ENCODE results near the gene KDM4B.

The KDM4B gene

DNA sequence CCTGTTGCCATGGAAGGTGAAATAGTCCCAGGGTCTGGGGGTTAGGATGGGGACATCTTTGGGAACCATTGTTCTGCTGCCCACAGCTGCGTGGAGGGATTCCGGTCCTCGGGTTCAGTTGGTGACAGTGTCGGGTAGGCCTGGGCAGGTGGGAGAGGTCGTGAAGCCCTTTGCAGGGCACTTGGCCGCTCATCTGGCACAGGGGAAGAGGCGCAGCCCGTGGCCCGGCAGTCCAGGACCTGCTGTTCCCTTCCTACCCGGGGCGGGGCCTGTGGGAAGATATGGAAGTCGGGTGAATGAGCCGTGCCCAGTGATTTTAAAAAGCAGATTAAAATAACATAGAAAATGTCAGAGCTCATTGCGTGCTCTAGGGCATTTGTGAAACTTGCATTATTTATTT lies 44.8 kb downstream of the KDM4B start:
- no peak for DNase-seq (ENCODE audit: low spot score)

DNA sequence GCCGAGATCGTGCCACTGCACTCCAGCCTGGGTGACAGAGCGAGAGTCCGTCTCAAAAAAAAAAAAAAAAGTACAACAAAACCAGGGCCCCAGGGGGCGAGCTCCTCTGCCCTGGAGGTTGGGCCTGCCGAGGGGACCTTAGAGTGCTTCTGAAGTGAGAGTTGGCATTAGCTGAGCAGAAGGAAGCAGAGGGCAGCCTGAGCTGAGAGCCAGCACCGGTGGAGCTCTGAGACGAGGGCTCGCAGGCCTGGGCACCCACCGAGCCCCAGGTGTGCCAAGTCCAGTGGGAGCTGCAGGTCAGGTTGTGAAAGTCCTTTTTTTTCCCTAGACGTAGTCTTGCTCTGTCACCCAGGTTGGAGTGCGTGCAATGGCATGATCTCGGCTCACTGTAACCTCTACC lies 46.0 kb downstream of the KDM4B start:
- DNase-seq (ENCODE audit: low spot score) = no peak

DNA sequence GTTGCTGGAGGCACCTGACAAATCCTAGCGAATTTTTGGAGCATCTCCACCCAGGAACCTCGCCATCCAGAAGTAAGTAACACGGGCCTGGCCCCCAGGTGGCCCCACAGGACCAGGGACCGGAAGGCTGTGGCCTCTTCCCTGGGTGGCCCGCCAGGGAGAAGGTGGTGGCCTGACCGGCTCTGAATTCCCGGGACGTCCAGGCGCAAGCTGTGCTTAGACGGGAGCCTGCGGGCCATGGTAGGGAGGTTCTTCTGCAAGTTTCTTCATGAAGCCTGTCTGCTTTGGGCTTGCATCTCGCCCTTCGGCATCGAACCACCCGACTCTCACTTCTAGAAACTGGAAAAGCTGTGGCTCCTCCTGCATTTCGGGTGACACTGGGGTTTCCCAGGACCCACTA lies 47.4 kb downstream of the KDM4B start:
- no peak for DNase-seq (ENCODE audit: low spot score)

DNA sequence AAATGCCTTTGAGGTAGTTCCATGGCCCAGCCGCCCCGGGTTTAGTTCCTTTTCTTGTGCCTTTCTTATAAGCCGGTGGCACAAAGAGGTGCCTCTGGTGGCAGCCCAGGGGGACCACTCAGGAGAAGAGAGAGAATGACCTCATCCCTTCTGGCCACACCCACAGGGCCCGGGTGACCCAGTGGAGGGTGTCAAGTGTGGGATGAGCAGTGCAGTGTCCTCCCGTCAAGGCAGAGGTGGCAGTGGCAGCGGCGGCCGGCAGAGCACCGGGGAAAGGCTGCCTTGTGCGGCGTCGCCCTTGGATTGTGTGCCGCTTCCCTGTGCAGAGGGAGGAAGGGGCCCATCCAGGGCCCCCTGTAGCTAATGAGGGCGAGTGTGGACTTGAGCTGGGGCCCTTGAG lies 47.9 kb downstream of the KDM4B start:
- DNase-seq (ENCODE audit: low spot score) = no peak

DNA sequence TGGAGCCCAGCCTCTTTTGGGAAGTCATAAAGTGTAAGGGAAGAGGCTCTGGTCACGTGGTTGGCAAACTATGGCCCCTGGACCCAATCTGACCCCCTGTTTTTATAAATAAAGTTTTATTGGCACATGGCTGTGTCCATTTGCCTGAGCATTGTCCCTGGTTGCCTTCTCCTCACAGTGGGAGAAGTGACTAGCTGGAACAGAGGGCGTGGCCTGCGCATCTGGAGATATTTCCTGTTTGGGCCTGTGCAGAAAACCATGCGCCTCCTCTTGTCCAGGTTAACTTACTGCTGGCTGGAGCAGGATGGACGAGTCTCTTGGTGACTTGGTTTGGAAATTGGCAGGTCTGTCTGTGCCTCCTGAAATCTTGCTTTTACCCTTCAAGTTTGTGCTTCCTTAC lies 48.3 kb downstream of the KDM4B start:
- no peak for DNase-seq (ENCODE audit: low spot score)

DNA sequence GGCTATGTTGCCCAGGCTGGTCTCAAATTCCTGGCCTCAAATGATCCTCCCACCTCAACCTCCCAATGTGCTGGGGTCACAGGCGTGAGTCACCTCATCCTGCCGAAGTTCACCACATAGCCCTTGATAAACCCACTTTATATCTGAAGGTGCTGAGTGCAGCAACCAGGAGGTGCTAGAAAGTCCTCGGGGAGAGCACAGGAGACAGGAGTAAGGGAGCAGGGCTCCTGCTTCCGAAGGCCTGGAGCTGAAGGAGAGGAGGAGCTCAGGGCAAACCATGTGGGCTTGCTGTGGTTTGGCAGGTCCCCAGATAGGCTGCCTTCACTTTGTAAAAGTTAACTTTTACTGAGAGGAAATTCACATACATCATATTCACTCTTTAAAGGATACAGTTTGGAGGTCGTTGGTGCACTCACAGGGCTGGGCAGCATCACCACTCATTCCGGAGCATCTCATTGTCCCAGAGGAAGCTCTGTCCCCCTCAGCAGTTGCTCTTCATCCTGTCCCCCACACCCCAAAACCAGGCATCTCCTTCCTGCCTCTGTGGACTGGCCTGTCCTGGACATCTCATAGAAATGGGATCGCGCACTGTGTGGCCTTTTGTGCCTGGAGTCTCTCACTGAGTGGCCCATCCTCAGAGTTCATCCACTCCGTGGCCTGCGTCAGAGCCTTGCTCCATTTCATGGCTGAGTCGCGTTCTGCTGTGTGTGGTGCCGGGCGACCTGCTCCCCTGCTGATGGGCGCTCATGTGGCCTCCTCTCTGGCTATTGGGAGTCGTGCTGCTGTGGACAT lies 49.5 kb downstream of the KDM4B start:
- DNase-seq (ENCODE audit: low spot score) = no peak

DNA sequence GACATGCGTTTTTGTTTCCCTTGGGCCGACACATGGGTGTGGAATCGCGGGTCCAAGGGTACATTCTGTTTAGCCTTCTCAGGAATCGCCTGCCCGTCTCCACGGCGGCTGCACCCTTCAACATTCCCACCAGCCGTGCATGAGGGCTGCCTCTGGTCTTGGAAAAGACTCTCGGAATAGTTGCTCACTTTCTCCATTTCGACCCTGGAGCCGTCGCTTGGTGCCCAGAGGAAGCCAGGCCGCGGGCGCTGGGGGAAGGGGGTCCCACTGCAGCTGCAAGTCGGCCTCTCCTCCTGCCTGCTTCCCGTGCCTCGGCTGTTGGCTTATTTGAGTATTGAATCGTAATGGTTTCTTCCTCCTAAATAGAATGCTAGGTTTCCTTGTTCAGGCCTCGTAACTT lies 51.5 kb downstream of the KDM4B start:
- DNase-seq (ENCODE audit: low spot score) = no peak

DNA sequence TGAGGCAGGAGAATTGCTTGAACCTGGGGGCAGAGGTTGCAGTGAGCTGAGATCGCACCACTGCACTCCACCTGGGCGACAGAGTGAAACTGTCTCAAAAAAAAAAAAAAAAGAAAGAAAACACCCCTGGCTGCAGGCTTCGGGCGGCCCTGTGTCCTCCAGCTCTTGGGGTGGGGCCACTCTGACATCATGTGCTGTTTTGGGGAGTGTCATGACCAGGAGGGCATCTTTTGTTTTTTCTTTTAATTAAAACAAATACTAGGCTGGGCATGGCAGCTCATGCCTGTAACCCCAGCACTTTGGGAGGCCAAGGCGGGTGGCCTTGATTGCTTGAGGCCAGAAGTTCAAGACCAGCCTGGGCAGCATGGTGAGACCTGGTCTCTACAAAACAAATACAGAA lies 52.1 kb downstream of the KDM4B start:
- DNase-seq (ENCODE audit: low spot score) = no peak

DNA sequence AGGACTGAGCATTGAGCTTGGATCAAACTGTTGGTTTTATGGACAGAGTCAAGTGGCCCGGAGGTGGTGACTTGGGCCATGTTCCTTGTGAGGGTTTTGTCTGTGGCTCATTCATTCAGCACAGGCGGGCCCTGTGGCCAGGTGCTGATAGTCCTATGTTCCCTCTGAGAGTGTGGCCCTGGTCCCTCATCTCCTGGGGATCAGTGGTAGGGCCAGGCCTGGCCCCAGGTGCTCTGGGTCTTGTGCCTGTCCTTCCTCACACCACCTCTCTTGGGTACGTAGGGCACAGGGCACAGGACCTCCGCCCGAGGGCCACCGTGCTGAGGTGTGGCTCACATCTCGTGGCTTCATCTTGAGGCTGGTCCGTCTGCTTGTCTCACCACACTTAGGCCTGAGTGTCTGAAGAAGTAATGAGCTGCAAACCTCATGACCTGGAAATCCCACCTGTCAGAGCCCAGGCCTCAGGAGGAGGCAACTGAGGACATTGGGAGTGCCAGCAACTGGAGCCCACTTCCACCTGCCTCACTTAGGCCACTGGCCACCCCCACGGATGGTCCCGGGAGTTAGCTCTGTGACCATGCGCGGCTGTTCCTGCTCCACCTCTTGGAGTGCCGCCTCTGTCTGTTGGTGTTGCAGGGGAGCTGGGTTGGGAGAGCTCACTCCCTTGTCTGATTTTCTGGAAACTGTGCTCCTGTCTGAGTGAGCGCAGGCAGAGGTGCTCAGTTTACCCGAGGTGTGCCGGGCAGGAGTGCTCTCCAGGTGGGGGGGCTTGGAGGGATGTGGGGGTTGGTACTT lies 53.4 kb downstream of the KDM4B start:
- DNase-seq (ENCODE audit: low spot score) = no peak

DNA sequence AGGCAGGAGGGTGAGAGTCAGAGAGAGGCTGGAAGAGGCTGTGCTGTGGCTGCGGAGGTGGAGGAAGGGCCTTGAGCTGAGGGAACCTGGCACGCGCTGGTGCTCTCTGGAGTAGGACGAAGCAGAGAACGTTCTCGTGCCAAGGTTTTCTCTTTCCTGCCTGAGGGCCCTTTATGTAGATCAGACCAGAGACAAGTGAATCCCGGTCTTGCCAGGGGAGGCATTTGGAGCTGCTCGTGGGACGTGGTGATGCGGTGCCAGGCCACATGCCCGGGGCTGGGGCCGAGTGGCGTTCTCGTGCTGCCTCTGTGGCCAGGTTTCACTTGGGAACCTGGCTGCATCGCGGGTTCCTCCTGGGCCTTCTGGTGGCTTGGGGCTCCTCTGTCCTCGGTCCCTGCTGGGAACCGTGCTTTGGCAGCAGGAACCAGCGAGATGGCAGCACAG lies 54.2 kb downstream of the KDM4B start:
- no peak for DNase-seq (ENCODE audit: low spot score)

DNA sequence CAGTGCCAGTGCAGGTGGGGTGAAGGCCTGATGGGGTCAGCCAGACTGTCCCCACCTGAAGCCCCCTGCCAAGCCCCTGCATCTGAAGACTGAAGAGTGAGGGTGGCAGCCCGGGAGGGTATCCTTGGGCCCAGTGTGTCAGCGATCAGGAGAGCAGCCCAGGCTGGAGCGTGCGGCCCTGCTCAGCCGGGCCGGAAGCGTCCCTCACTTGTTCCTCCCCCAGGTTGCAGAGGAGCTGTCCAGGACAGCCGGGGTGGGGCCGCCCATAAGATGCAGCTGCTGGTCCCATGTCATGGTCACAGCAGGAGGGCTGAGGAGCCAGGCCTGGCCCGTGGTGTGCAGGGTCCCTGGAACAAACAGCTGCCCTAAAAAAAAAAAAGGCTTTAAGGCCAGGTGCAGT lies 55.4 kb downstream of the KDM4B start:
- no peak for DNase-seq (ENCODE audit: low spot score)

DNA sequence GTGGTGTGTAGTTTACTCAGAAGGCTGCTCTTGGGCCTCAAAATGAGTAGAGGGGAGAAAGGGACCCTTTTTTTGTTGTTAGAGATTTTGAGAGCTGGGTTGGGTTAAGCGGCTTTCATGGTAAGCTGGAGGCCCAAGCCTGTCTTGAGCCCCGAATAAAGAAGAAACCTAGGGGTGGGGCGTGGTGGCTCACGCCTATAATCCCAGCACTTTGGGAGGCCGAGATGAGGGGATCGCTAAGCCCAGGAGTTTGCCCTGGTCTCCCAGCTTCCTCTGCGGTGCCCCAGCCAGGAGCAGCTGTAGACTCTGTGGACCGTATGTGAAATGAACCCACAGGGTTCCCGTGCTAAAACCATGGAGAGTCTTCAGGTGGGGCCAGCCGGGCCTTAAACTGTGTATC lies 56.1 kb downstream of the KDM4B start:
- no peak for DNase-seq (ENCODE audit: low spot score)

DNA sequence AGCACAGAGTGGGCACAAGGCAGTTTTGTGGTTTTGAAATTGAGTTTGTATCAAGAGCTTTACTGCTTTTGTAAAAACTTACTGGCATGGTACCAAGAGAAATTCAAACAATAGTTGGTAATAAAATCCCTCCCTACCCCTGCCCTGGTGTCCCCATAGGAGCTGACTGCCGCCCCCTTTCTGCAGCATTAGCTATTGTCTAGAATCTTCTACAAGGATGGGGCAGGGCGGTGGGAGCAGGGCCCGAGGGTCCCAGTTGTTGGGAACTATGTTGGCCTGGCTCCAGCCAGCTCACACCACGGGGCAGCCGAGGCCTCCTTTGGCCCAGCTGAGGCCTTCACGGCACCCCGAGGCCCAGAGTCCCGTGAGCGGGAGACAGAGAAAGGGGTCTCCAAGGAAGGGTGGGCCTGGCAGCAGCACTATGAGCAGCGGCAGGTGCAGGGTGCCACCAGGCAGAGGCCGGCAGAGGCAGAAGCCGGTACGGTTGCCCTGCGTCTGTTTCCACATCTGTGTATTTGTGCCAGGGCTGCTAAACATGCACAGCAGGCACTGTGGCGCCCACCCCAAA lies 57.9 kb downstream of the KDM4B start:
- no peak for DNase-seq (ENCODE audit: low spot score)

DNA sequence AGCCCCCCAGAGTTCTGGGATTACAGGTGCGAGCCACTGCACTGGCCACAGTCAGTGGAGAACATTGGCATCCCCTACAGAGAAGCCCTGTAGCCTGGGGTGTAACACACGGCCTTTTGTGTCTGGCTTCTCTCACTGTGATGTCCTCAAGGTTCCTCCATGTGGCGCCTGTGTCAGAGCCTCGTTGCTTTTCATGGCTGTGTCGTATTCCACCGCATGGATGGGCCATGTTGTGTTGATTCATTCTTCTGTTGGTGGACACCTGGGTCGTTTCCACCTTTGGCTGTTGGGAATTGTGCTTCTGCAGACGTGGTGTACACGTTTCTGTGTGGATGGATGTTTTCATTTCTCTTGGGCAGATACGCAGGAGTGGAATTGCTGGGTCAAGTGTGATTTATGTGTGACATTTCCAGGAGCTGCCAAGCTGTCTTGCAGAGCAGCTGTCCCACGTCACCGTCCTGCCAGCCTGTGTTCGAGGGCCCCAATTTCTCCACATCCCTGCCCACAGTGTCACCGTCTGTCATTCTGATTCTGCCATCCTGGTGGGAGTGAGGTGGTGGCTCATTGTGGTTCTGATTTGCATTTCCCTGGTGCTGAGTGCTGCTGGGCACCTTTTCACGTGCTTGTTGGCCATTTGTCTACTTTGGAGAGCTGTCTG lies 59.4 kb downstream of the KDM4B start:
- DNase-seq (ENCODE audit: low spot score) = no peak

DNA sequence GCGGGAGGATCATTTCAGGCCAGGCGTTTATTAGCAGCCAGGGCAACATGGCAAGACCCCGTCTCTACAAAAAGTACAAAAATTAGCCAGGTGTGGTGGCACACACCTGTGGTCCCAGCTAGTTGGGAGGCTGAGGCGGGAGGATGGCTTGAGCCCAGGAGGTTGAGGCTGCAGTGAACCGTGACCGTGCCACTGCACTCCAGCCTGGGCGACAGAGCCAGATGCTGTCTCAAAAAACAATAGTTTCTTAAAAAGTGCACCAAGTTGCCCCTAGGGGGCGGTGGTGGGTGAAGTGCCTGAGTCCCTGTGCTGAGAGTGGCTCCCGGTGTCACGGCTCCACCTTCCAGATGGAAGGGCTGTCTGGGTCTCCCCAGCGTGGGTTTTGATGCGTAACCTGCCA lies 60.7 kb downstream of the KDM4B start:
- DNase-seq (ENCODE audit: low spot score) = peak; percentile 69

DNA sequence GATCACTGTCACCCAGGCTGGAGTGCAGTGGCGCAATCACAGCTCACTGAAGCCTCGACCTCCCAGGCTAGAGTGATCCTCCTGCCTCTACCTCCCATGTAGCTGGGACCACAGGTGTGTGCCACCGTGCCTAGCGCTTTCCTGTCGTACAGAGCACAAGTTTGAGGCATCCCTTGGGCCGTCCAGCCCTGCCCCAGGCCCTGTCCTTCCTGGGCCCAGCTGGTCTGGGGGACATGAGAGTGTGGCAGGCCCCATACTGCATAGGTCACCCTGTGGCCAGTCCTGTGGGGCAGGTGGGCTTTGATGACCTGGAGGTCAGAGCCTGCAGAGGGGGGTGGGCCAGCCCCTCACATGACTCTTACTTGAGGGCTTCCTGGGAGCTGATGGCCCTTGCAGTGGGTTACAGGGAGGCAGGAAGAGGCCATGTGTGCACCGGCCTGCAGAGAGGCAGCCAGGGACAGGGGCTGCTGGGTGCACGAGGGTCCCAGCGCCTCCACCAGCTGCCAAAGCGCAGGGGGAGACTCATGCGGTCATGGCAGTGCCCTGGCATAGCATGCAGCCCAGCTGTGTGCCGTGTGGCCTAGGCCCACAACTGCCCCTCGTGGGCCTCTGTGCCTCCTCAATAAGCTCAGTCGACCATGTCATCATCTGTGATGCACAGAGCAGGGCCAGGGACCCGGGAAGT lies 61.4 kb downstream of the KDM4B start:
- no peak for DNase-seq (ENCODE audit: low spot score)

DNA sequence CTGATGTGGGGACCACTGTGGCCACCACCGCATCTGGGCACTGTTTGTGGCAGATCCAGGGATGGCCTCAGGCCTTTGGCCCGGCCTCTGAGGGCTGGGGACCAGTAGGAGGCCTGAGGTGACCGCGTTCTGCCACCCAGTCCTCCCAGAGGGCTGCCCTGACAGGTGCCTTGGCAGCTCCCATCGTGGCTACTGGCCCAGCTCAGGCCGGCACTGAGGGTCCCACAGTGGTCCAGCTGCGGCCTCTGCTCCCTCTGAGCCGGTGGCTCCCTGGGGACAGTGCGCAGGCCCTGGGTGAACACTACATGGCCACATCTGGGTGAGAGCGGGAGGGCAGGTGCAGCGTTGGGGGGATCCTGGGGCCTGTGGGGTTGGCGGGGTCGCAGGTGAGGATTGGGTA lies 61.9 kb downstream of the KDM4B start:
- no peak for DNase-seq (ENCODE audit: low spot score)

DNA sequence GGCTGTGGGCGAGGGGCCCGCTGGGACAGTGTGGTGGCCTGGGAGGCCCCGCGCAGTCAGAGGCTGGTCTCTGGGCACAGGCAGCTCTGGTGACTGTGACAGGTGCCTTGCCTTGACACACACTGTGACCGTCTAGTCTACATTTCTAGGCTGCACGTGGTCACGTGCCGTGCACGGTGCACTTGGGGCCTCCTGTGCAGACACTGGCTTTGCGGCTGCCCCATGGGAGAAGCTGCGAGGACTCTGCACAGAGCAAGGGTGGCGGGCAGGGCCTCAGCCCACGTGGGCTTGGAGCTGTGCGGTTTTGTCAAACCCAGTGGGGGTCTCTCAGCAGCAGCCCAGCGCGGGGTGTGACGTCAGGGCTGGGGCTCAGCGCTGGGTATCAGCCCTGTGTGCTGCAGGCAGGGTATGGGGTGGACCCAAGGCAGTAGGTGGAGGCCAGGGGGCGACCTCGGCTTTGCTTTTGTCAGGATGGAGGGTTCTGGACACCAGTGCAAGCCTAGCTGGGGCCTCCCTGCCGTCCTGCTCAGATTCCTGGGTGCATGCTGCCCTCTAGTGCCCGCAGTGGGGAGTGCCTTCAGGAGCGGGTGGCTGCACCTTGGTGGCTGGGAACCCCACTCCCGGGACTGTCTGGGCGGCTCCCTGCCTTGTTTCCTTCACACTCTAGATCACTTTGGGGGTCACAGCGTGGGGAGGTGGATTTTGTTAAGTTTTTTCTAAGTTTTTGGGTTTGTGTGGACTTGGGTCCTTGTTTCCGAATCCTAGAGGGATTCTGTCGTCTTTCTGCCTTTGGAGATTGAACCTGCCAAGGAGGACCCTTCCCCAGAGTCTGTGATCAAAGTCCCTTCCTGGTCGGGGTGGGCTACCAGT lies 62.6 kb downstream of the KDM4B start:
- peak; percentile 96 for DNase-seq (ENCODE audit: low spot score)

DNA sequence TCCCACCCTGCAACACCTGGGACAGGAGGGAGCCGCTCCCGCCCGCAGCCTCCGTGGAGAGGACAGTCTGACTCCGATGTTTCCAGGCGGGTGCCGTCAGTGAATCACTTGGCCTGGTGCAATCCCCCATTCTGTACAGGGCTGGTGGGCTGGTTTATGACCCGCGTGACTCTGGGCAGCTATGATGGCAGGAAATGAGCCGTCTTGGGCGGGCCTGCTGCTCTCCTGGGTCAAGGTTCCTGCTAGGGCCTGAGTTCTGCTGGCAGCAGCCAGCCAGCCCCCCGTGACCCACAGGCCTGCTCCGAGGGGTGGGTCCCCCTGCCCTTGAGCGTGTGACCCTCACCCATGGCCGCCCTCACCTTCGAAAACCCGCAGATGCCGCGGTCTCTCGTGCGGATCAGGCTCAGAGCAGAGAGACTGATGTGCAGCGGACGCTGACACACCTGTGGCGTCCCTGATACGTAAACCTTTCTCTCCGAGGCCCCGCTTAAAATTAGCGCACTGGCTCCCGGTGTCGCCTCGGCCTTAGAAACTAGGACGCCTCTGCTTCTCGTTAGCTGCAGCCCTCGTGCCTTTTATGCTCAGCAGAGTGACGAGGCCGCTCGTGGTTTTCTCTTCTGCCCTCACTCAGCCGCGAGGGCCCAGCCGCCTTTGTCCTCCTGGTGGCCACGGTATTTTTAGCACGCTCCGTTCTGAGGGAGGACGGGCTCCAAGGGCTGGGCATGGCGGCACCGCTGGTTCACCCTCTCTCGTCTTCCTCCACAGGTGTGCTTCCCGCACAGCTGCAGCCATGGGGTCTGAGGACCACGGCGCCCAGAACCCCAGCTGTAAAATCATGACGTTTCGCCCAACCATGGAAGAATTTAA lies 63.4 kb downstream of the KDM4B start:
- DNase-seq (ENCODE audit: low spot score) = no peak

DNA sequence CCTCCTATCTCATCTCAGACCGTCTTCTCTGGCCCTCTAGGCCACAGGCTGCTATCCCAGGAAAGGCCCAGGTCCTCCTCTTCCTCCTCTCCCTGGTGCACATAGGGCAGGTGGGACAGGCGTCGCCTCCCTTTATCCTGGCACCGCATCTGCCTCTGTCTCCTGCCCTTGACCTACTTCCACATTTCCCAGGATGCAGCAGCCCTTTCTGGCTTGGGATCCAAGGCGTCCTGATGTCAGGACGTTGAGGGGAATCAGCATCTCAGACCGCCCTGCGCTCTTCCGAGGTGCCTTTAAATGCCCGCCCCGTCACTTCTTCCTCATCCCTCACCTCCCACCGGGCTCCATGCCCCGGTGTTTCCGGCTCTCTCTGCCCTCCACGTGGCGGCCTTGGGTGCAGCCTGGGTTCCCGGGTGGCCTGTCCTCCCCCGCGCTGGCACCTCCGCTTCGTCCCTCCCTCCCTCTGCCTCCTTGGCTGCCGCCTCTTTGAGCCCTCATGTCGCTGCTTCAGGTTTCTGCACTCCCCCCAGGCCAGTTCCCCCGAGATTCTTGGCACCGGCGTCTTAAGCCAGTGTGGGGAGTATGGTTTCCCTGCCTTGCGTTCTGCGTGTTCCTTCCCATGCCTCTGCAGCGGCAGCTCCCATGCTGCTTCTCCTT lies 66.3 kb downstream of the KDM4B start:
- DNase-seq (ENCODE audit: low spot score) = no peak

Measured in HuH-7 (cell line).